IPS-18a (cell line): ENCODE data around the gene GIT1.
A peak's percentile ranks its signal among the peaks of the same experiment; 100 is the strongest.

Experiments
- H3K27ac ChIP-seq: one replicate; pipeline ENCODE4 v1.5.1; 2013; ENCODE audit warnings: low read length
- H3K27me3 ChIP-seq: one replicate; pipeline ENCODE4 v1.6.1; 2013; ENCODE audit warnings: mild to moderate bottlenecking, low read length; ENCODE audit not compliant: control insufficient read depth, insufficient read depth
- H3K36me3 ChIP-seq: one replicate; pipeline ENCODE4 v1.6.1; 2013; ENCODE audit warnings: low read depth, low read length; ENCODE audit not compliant: control insufficient read depth
- H3K4me1 ChIP-seq: one replicate; pipeline ENCODE4 v1.6.1; 2013; ENCODE audit warnings: low read depth, low read length; ENCODE audit not compliant: control insufficient read depth
- H3K4me3 ChIP-seq: one replicate; pipeline ENCODE4 v1.5.1; 2013; ENCODE audit warnings: low read length
- H3K9ac ChIP-seq: one replicate; pipeline ENCODE4 v1.6.1; 2013; ENCODE audit warnings: mild to moderate bottlenecking, low read length, moderate library complexity
- H3K9me3 ChIP-seq: one replicate; pipeline ENCODE4 v1.6.1; 2013; ENCODE audit warnings: low read depth, low read length; ENCODE audit not compliant: control insufficient read depth

The GIT1 gene

DNA sequence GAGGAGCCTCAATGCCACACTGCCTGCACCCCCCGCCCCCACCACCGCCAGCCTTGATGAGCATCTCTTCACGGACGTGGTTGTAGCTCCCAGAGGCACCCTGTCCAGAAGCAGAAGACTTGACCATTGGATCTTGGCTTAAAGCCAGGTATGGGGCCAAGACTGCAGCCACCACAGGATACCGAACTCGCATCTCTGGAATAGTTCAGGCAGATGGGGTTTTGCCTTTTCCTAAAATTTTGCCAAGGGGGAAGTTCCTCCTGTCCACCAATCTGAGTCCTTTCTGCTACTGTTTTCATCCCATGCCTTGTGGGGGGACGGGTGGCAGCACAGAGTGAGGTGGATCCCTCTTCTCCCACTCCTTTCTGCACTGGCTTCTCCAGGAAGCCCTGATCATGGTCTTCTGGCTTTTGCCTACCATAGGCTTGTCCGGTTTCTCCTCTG, 32.3 kb upstream of the GIT1 start:
- H3K9ac ChIP-seq = no peak overlapping the region
- H3K4me1 ChIP-seq = peaks cover 16% of the 10 kb centered on the region
- no peak overlapping the region for H3K27ac ChIP-seq
- no peaks in the 10 kb centered on the region for H3K9me3 ChIP-seq
- peak overlapping the region; percentile 69 for H3K4me3 ChIP-seq
- no peaks in the 10 kb centered on the region for H3K36me3 ChIP-seq
- peaks cover 75% of the 10 kb centered on the region for H3K27me3 ChIP-seq

DNA sequence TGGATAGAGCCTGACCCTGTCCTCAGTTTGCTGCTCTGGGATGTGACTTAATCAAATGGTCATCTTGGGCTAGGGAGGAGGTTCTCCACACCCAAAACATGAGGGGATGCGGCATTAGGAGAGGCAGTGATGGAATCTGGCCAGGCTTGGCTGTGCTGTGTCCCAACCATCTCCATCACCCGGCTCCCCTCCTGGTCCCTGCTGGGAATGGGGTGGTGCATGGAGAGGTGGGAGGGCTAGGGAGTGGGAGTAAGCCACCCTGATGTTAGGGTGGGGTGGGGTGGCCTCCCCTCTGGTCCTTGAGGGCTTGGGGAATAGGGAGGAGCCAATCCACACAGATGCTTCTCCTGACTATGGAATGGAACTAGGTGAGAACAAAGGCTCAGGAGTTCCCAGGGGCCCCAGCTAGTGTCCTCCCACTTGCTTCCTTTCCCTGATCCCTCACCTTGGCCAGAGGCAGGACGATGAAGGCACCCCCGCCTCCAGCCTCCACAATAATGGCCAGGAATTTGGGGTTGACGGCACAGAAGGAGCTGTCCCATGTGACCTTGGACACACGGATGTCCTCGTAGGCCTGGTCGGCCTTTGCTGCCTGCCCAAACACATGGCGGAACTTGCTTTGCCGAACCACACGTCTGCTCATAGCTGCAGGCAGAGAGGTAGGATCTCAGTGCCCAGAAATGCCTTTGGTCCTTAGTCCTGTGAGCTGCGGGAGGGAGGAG, 31.5 kb upstream of the GIT1 start:
- Histone ChIP-seq H3K4me1 (peaks cover 24% of the 10 kb centered on the region), H3K27me3 (peaks cover 83% of the 10 kb centered on the region), H3K9ac (no peak overlapping the region), H3K4me3 (no peak overlapping the region), H3K9me3 (no peaks in the 10 kb centered on the region), H3K36me3 (no peaks in the 10 kb centered on the region), H3K27ac (no peak overlapping the region)

DNA sequence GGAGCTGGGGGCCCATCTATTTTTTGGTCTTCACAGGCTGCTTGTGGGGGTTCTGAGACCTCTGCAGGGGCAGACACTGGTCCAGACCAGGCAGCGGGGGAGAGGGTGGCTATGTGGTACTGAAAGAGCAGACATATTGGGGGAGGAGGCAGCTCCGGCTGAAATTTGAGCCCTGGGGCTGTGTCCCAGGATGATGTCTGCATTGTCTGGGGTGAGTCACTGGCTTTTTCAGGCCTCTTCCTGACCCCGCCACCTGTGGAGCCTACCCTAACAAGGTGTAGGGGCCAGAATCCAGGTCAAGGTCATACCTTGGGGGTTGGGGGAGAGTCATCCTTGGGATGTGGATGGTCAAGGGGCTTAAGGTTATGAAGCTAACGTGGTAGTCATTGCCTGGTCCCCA, 30.8 kb upstream of the GIT1 start:
- Histone ChIP-seq H3K4me1 (peaks cover 24% of the 10 kb centered on the region), H3K27me3 (peaks cover 90% of the 10 kb centered on the region), H3K4me3 (no peak overlapping the region), H3K36me3 (no peaks in the 10 kb centered on the region), H3K9me3 (no peaks in the 10 kb centered on the region), H3K27ac (no peak overlapping the region), H3K9ac (no peak overlapping the region)

DNA sequence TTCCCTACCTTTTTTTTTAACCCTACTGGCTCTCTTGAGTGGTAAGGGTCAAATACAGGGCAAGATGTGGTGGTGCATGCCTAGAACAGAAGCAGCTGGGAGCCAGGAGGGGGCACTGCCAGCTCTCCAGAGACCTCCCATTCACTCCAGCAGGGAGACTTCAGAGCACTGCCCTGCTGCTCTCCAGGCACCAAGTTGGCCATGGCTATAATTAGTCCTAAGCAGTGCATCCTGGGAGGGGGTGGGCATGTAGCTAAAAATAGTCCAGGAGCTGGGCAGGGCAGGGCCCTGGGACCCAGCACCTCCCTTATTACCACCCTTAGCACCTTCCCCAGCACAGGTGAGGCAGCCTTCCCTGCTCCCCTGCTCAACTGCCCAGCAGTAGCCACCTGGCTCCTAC, 29.8 kb upstream of the GIT1 start:
- no peak overlapping the region for H3K4me3 ChIP-seq
- H3K9me3 ChIP-seq = no peaks in the 10 kb centered on the region
- no peak overlapping the region for H3K27ac ChIP-seq
- H3K36me3 ChIP-seq = no peaks in the 10 kb centered on the region
- no peak overlapping the region for H3K9ac ChIP-seq
- H3K4me1 ChIP-seq = peaks cover 30% of the 10 kb centered on the region
- peaks cover 98% of the 10 kb centered on the region for H3K27me3 ChIP-seq

DNA sequence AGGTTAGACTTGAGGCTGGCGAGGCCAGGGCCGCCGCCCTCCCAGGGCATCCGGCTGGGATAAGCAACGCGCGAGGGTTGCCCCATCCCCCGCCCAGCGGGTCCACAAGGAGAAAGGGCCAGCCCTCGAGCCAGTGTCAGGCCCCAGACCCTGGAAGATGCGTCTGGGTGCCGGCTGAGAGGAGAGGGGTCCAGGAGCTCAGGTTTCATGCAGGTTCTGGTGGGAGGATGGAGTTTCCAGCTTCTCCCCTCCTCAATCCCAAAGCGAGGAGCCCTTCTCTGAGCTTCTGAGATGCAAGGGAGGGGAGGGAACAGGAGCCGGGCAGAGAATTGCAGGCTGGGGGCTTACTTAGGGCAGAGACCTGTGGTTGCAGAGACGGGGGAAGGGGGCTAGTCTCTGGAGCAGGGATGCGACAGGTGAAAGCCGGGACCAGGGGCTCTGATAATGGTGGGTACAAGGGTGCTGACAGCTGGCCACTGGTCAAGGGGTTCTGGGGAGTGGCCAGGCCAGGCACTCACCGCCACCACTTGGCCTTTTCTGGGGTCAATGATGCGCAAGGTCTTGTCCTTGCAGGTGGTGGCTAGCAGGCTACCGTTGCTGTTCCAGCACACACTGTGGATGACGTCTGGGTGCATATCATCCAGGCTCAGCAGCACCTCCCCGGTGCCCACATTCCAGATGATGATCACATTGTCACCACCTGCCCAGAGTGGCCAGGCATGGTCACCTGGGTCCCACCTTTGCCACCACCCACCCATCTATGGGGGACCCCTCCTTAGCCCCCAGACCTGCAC, 29.0 kb upstream of the GIT1 start:
- Histone ChIP-seq H3K9ac (no peak overlapping the region), H3K36me3 (no peaks in the 10 kb centered on the region), H3K27ac (no peak overlapping the region), H3K4me1 (peaks cover 33% of the 10 kb centered on the region), H3K27me3 (peaks cover 97% of the 10 kb centered on the region), H3K4me3 (peak overlapping the region; percentile 34), H3K9me3 (no peaks in the 10 kb centered on the region)

DNA sequence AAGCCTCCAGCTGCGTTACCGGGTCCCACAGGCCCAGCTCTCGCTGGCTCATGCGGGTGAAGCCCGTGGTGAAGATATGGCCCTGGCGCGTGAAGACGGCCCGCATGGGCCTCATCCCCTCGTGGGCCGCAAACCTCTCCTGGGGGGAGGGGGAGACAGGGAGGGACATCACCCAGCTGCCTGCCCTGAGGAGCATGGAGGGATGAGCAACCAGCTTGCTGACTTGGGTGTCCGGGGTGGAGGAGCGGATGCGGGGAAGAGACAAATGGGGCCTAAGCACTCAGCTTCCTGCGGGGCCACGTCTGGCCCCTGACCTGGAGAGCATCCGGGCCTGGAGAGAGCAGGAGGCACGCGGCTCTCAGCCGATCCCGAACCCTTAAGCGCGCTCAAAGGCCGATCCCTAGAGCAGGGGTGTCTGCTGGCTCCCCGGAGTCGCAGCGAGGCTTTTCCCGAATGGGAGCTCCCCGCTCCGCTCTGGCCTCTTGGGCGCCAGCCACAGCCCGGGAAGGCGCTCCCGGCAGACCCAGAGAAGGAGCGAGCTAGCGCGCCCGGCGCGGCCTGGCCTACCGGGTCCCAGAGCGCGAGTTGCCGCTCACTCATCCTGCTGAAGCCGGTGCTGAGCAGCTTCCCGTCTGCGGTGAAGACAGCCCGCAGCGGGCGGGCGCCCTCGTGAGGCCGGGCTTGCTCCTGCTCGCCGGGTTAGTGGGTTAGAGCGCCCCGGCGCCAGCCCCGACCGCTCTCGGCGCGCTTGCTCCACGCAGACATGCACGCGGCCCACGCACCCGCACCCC, 28.2 kb upstream of the GIT1 start:
- Histone ChIP-seq H3K27ac (no peak overlapping the region), H3K9ac (no peak overlapping the region)

DNA sequence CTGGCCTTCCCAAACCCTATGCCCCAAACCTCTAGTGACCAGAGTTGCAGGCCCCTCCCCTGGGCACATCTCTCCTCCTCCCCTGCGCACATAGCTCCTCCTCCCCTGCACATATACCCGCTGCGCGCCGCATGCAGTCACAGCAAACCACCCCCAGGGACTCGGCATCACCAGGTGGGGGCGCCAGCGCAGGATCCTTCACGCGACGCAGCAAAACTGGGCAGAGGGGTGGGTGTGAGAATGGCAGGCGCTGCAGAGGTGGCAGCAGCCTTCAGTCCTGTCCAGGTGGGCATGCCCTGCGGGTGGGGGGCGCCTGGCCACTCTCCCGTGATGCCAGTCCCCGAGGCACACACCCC, 27.7 kb upstream of the GIT1 start:
- Histone ChIP-seq H3K4me1 (peaks cover 29% of the 10 kb centered on the region), H3K27ac (no peak overlapping the region), H3K36me3 (no peaks in the 10 kb centered on the region), H3K9me3 (no peaks in the 10 kb centered on the region), H3K27me3 (peaks cover 86% of the 10 kb centered on the region), H3K4me3 (peak overlapping the region; percentile 34), H3K9ac (no peak overlapping the region)

More for the DNA sequence above, 28.2 kb upstream of the GIT1 start:
- no peaks in the 10 kb centered on the region for H3K36me3 ChIP-seq
- peaks cover 29% of the 10 kb centered on the region for H3K4me1 ChIP-seq
- H3K4me3 ChIP-seq = peak overlapping the region; percentile 34
- H3K27me3 ChIP-seq = peaks cover 90% of the 10 kb centered on the region
- no peaks in the 10 kb centered on the region for H3K9me3 ChIP-seq

DNA sequence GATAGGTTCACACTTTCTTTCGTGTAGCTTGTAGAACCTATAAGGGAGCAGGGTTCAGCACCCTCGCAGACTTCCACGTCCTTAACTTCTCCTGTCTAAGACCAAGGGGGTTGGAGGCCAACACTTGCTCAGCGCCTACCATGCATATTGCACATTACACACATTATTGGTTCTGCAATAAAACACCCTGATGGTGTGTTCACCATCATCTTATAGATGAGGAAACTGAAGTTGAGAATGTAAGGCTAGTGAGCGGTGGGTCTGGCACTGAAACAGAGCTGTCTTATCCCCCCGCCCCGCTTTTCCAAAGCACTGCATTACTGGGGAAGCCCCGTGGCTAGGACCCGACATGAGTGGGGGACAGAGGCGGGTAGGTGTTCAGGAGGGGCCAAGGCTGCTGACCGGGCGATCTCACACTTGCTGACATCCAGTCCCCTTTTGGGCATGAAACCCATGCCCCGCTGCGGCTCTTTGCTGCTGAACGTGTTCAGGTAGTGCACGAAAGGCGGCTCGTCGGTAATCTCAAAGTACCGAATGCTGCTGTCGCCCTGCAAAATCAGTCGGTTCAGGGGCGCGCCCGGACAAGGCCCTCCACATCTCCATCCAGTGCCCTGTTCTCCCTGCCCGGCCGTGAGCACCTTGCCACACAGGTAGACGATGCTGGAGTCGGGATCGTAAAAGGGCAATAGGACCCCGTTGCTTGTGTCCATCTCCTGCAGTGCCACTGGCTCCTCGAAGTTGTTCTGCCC, 27.0 kb upstream of the GIT1 start:
- H3K4me3 ChIP-seq = peak overlapping the region; percentile 46
- no peak overlapping the region for H3K27ac ChIP-seq
- H3K9me3 ChIP-seq = no peaks in the 10 kb centered on the region
- no peaks in the 10 kb centered on the region for H3K36me3 ChIP-seq
- peaks cover 79% of the 10 kb centered on the region for H3K27me3 ChIP-seq
- H3K9ac ChIP-seq = no peak overlapping the region
- peaks cover 29% of the 10 kb centered on the region for H3K4me1 ChIP-seq

DNA sequence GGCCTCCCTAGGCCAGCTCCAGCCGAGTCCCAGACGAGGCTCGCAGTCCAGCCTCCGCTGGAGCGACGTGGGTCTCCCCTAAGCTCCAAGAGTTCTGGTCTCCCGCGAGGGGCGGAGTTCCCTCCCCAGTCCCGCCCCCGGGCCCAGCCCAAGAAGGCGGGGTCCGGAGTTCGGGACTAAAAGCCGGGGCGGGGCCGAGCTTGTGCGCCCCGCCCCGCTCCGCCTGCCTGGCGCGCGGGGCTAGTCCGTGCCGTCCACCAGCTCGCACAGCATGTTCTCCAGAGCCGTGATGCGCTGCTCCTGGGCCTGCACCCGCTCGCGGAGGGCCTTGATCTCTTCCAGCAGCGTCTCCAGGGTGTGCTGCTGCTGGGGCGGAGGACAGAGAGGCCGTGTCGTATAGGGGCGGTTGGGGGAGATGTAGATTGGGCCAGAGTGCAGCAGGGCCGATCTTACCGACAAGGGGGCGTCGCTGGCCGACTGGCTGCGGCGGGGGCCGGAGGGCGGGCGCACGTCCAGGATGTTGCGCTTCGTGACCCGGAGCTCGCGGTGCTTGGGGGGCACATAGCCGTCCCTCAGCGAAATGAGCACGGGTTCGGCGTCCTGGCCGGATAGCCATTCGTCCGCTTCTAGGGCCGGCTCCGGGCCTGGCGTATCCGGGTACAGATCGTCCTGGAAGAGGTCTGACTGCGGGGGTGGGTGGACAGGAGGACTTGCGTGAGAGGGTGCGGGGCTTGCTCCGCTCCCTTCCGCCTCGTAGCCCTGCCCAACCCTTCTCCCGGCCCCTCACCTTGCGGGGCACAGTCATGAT, 26.2 kb upstream of the GIT1 start:
- no peaks in the 10 kb centered on the region for H3K9me3 ChIP-seq
- peaks cover 26% of the 10 kb centered on the region for H3K4me1 ChIP-seq
- no peak overlapping the region for H3K27ac ChIP-seq
- H3K27me3 ChIP-seq = peaks cover 71% of the 10 kb centered on the region
- no peaks in the 10 kb centered on the region for H3K36me3 ChIP-seq
- peak overlapping the region; percentile 46 for H3K4me3 ChIP-seq
- no peak overlapping the region for H3K9ac ChIP-seq

DNA sequence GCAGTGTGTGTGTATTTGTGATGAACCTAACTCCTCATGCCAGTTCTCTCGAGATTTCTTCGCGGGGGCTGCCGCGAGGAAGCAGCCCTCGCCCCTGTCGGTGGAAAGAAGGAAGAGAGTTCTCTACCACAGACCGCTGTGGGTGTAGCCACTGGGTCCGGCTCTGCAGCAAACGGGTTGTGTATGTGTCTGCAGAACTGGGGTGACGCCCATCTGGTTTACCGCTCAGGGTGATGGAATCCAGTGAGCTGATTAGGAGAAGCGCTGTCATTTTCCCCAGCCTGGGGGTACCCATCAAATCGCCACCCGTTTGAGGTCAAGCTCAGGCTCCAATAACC, 25.6 kb upstream of the GIT1 start:
- H3K36me3 ChIP-seq = no peaks in the 10 kb centered on the region
- H3K4me1 ChIP-seq = peaks cover 22% of the 10 kb centered on the region
- peak overlapping the region; percentile 46 for H3K4me3 ChIP-seq
- no peak overlapping the region for H3K9ac ChIP-seq
- no peak overlapping the region for H3K27ac ChIP-seq
- H3K27me3 ChIP-seq = peaks cover 65% of the 10 kb centered on the region
- no peaks in the 10 kb centered on the region for H3K9me3 ChIP-seq
